Measurements from ENCODE around the gene SLC45A3.

The SLC45A3 gene

GRCh38 chr1:205664399-205665017 is 15.8 kb downstream of the SLC45A3 start:
- H3K4me3 ChIP-seq (replicated peaks in 1 of 2; ENCODE audit: low read depth in 2 of 2, low read length in 2 of 2), result no peak overlapping the region
- DNase-seq (ENCODE audit: low read depth in 2 of 2), result peak in 1 of 2 donors; percentile 22
- TF ChIP-seq, protein P1, sequence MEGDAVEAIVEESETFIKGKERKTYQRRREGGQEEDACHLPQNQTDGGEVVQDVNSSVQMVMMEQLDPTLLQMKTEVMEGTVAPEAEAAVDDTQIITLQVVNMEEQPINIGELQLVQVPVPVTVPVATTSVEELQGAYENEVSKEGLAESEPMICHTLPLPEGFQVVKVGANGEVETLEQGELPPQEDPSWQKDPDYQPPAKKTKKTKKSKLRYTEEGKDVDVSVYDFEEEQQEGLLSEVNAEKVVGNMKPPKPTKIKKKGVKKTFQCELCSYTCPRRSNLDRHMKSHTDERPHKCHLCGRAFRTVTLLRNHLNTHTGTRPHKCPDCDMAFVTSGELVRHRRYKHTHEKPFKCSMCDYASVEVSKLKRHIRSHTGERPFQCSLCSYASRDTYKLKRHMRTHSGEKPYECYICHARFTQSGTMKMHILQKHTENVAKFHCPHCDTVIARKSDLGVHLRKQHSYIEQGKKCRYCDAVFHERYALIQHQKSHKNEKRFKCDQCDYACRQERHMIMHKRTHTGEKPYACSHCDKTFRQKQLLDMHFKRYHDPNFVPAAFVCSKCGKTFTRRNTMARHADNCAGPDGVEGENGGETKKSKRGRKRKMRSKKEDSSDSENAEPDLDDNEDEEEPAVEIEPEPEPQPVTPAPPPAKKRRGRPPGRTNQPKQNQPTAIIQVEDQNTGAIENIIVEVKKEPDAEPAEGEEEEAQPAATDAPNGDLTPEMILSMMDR (IDR thresholded peaks at IDR 0.05; ENCODE audit: low read depth, low read length), result no peak

- no peak for DNase-seq (ENCODE audit: low read depth in 2 of 2)
- no peak overlapping the region for H3K4me3 ChIP-seq (replicated peaks in 1 of 2; ENCODE audit: low read depth in 2 of 2, low read length in 2 of 2)
- TF ChIP-seq, protein P1 (IDR thresholded peaks at IDR 0.05; ENCODE audit: low read depth, low read length), result no peak
Measured at GRCh38 chr1:205663286-205663936, 16.9 kb downstream of the SLC45A3 start.

DNA sequence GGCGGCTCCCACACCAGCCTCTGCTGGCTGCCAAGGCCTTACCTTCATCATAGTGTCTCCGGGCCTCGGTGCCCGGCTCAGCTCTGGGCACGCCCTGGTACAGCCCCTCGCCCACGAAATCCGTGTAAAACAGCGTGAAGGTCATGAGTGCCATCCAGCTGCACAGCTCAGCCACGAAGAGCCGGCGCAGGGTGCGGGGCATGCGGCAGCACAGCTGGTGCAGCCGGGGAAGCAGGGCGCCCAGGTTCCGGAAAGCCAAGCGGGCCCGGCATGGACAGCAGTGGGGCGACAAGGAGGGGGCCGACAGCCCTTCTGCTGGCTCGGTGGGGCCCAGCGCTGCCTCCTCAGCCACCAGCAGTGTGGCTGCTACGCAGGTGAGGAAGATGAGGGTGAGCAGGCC is 17.5 kb downstream of the SLC45A3 start:
- no peak for DNase-seq (ENCODE audit: low read depth in 2 of 2)
- no peak overlapping the region for H3K4me3 ChIP-seq (replicated peaks in 1 of 2; ENCODE audit: low read depth in 2 of 2, low read length in 2 of 2)
- TF ChIP-seq, protein P1 (IDR thresholded peaks at IDR 0.05; ENCODE audit: low read depth, low read length), result no peak

DNA sequence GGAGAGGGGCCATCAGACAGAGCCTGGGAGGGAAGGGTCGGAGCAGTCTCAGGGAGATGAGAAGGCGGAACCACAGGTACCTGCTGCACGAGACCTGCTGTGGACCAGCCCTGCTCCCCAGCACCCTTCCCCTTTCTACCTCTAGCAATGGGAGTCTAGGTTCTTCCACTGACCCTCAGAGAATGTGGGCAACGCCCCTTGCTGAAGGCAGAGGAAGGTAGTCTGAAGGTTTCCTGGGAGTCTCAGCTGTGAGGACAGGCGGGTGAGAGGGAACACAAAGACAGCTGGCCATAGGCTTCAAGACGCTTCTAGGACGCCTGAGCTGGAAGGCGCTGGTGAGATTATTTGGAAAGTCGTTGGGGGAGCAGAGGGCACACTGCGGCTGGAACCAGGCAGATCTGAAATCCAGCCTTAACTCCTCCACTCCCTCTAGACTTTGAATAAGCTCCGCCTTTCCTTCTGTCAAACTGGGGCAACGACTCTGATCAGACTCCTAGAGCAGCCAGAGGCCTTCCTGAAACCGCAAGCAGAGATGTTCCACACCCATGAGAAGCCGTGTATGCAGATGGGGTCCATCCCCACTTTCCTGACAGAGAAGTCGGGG is 18.1 kb downstream of the SLC45A3 start:
- H3K4me3 ChIP-seq (replicated peaks in 1 of 2; ENCODE audit: low read depth in 2 of 2, low read length in 2 of 2), result no peak overlapping the region
- TF ChIP-seq, protein P1 (IDR thresholded peaks at IDR 0.05; ENCODE audit: low read depth, low read length), result no peak
- no peak for DNase-seq (ENCODE audit: low read depth in 2 of 2)

DNA sequence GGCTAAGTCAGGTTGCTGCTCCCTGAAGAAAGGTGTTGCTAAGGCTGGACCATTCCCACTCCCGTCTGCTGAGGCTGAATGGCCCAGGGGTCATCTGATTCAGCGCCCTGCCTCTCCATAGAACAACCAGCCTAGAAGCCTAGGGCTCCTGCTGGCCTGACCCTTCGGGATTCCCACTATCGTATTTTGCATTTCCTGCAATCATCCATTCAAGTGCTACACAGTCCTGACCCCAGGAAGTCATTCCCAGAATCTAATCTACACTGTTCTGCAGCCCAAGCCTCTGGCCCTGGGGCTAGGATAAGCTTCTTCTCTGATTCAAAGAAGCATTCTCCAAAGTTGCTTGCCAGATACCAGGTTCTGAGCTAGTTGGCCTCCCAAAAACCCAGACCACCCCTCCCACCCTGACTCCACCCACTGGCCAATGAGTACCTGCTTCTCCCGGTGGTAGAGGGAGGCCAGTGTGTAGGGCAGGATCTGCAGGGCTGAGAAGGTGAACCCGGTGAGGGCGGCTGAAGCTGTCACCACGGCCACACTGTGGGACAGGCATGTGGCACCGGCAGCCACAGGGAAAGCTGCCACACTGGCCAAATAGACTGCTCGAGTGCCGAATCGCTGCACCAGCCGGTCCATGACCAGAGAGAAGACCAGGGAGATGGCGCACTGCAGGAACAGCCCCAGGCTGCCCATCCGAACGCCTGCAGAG is 18.7 kb downstream of the SLC45A3 start:
- TF ChIP-seq, protein P1 (IDR thresholded peaks at IDR 0.05; ENCODE audit: low read depth, low read length), result no peak
- no peak for DNase-seq (ENCODE audit: low read depth in 2 of 2)
- H3K4me3 ChIP-seq (replicated peaks in 1 of 2; ENCODE audit: low read depth in 2 of 2, low read length in 2 of 2), result no peak overlapping the region

GRCh38 chr1:205660361-205660760 is 19.9 kb downstream of the SLC45A3 start:
- TF ChIP-seq, protein P1 (IDR thresholded peaks at IDR 0.05; ENCODE audit: low read depth, low read length), result no peak
- no peak for DNase-seq (ENCODE audit: low read depth in 2 of 2)
- no peak overlapping the region for H3K4me3 ChIP-seq (replicated peaks in 1 of 2; ENCODE audit: low read depth in 2 of 2, low read length in 2 of 2)

Measured in cardiac fibroblast (primary cell).